ENCODE measurements around the gene BARD1.

DNA sequence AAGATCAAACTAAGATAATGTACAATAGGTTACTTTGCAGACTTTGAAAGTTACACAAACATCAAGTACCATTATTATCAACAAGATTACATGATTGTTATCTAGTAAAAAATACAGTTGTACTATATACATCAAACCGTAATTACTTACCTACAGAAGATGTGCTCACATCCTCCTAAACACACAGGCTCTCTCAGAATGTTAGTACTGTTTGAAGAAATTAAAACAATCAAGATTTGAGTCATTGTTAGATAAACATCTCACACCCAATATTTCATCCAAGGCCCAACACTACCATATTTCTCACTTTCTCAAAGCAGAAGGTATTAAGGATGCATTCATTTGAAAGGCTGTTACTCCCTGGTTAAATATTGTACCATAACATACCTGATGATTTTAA lies 12.6 kb downstream of the BARD1 start:
- TF ChIP-seq, protein P1, sequence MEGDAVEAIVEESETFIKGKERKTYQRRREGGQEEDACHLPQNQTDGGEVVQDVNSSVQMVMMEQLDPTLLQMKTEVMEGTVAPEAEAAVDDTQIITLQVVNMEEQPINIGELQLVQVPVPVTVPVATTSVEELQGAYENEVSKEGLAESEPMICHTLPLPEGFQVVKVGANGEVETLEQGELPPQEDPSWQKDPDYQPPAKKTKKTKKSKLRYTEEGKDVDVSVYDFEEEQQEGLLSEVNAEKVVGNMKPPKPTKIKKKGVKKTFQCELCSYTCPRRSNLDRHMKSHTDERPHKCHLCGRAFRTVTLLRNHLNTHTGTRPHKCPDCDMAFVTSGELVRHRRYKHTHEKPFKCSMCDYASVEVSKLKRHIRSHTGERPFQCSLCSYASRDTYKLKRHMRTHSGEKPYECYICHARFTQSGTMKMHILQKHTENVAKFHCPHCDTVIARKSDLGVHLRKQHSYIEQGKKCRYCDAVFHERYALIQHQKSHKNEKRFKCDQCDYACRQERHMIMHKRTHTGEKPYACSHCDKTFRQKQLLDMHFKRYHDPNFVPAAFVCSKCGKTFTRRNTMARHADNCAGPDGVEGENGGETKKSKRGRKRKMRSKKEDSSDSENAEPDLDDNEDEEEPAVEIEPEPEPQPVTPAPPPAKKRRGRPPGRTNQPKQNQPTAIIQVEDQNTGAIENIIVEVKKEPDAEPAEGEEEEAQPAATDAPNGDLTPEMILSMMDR (IDR thresholded peaks at IDR 0.05; ENCODE audit: low read depth, low read length, poor library complexity, severe bottlenecking) = no peak
- no peak for TF ChIP-seq EZH2phosphoT487 (IDR thresholded peaks at IDR 0.05; ENCODE audit: borderline replicate concordance, low read length)

All from DOHH2 (cell line).